ENCODE results near the gene MAPKBP1.

Gene MAPKBP1

GRCh38 chr15:41873711-41874110 is 99.4 kb downstream of the MAPKBP1 start:
- peak; percentile 39 for DNase-seq

- no peak for DNase-seq
These were observed 100.5 kb downstream of the MAPKBP1 start for GRCh38 chr15:41874736-41875135.

GRCh38 chr15:41876007-41876406 is 101.7 kb downstream of the MAPKBP1 start:
- no peak for DNase-seq

- no peak for DNase-seq
These were observed 102.4 kb downstream of the MAPKBP1 start for GRCh38 chr15:41876689-41877088.
